ENCODE results near the gene TMEM63B. TPM values are rescaled to one million over a fixed set of nuclear protein-coding genes. Genes with fewer than 3 reads are reported as not detected.
A peak's percentile ranks its signal among the peaks of the same experiment; 100 is the strongest.

TMEM63B gene
- total RNA-seq, 1 donor from 2014 or later: 27.4 TPM

DNA sequence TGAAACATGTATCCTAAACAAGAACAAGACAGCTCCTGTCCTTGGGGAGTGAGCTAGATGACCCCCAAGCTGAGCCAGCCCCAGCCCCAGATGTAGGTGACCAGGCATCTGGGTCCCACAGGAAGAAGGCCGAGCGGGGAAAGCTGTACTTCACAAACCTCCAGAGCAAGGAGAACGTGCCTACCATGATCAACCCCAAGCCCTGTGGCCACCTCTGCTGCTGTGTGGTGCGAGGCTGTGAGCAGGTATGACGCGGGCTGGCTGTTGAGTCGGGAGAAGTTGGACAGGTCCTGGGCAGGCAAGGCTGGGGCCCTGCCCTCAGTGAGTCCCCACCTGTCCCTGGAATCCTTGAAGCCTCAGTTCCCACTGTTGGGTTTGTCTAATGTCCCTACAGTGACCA, 19.9 kb downstream of the TMEM63B start:
- peaks cover 50% of the 10 kb centered on the region for H3K36me3 ChIP-seq (ENCODE audit: control insufficient read depth, insufficient read depth, low read length)
- no peak for FAIRE-seq
- H3K27me3 ChIP-seq (ENCODE audit: control insufficient read depth, insufficient read depth, low read length): no peaks in the 10 kb centered on the region
- H3K4me3 ChIP-seq (ENCODE audit: low read depth, low read length): no peak overlapping the region
- no peak for DNase-seq (ENCODE audit: low read depth)
- TF ChIP-seq, protein P1, sequence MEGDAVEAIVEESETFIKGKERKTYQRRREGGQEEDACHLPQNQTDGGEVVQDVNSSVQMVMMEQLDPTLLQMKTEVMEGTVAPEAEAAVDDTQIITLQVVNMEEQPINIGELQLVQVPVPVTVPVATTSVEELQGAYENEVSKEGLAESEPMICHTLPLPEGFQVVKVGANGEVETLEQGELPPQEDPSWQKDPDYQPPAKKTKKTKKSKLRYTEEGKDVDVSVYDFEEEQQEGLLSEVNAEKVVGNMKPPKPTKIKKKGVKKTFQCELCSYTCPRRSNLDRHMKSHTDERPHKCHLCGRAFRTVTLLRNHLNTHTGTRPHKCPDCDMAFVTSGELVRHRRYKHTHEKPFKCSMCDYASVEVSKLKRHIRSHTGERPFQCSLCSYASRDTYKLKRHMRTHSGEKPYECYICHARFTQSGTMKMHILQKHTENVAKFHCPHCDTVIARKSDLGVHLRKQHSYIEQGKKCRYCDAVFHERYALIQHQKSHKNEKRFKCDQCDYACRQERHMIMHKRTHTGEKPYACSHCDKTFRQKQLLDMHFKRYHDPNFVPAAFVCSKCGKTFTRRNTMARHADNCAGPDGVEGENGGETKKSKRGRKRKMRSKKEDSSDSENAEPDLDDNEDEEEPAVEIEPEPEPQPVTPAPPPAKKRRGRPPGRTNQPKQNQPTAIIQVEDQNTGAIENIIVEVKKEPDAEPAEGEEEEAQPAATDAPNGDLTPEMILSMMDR (IDR thresholded peaks at IDR 0.05; ENCODE audit: insufficient read depth, low read length, severe bottlenecking): no peak

DNA sequence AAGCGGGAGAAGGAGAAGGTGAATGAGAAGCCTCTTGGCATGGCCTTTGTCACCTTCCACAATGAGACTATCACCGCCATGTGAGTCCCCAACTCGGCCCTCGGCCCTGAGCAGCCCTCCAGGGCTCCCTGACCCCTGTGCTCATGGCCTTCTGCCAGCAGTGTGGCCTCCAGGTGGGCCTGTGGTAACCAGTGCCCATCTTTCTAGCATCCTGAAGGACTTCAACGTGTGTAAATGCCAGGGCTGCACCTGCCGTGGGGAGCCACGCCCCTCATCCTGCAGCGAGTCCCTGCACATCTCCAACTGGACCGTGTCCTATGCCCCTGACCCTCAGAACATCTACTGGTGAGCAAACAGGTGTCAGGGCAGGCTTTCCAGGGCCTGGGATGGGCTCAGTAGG, 21.0 kb downstream of the TMEM63B start:
- no peak for FAIRE-seq
- DNase-seq (ENCODE audit: low read depth): no peak
- H3K27me3 ChIP-seq (ENCODE audit: control insufficient read depth, insufficient read depth, low read length): no peaks in the 10 kb centered on the region
- peaks cover 57% of the 10 kb centered on the region for H3K36me3 ChIP-seq (ENCODE audit: control insufficient read depth, insufficient read depth, low read length)
- no peak overlapping the region for H3K4me3 ChIP-seq (ENCODE audit: low read depth, low read length)
- TF ChIP-seq, protein P1 (IDR thresholded peaks at IDR 0.05; ENCODE audit: insufficient read depth, low read length, severe bottlenecking): no peak

DNA sequence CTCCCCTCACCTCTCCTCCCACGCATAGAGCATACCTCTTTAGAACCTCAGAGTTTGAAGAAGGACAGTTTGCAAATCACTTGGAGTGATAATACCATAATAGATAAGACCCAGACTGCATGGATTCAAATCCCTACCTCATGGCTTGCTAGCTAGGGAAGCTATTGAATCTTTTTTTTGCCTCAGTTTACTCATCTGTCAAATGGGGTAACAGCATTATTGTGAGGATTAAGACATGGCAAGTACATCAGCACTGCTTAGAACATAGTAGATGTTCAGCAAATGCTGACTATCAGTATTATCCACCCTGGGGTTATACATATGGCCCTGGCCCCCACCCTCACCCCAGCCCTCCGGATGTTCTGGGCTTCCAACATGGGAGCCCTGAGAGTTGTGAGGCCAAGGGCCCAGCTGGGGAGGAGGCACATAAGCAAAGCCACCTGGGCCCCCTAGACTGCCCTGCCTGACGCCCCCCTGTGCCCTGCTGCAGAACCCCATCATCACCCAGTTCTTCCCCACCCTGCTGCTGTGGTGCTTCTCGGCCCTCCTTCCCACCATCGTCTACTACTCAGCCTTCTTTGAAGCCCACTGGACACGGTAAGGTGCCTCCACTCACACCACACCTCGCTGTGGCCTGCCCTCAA, 22.1 kb downstream of the TMEM63B start:
- FAIRE-seq (no peak), DNase-seq (ENCODE audit: low read depth) (no peak)
- H3K4me3 ChIP-seq (ENCODE audit: low read depth, low read length): no peak overlapping the region
- H3K36me3 ChIP-seq (ENCODE audit: control insufficient read depth, insufficient read depth, low read length): peaks cover 58% of the 10 kb centered on the region
- H3K27me3 ChIP-seq (ENCODE audit: control insufficient read depth, insufficient read depth, low read length): no peaks in the 10 kb centered on the region
- TF ChIP-seq, protein P1 (IDR thresholded peaks at IDR 0.05; ENCODE audit: insufficient read depth, low read length, severe bottlenecking): no peak

DNA sequence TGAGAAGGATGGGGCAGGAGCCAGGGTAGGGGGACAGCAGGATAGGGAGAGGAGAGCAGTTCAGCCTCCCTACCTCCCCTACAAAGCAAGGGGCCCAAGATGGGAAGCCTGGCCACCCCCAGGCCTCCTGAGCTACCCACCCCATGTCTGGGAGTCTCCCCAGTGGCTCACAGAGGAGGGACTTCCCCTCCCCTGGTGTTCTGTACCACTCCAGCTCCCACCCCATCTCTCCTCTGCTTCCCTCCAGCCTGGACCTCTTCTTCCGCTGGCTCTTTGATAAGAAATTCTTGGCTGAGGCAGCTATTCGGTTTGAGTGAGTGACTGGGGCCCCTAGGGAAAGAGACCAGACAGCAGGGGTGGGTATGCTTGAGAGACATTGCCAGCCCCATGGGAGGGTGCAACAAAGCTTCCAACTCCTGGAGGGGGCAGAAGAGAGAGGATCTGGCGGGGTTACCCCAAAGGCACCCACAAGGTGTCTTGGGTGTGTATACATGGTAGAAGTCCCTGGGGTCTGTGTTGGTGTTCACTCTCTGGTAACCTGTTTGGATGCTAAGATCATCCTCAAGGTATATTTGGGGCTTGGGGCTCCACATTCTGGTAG, 23.1 kb downstream of the TMEM63B start:
- Histone ChIP-seq H3K27me3 (ENCODE audit: control insufficient read depth, insufficient read depth, low read length) (no peaks in the 10 kb centered on the region), H3K36me3 (ENCODE audit: control insufficient read depth, insufficient read depth, low read length) (peaks cover 58% of the 10 kb centered on the region), H3K4me3 (ENCODE audit: low read depth, low read length) (no peak overlapping the region)
- TF ChIP-seq, protein P1 (IDR thresholded peaks at IDR 0.05; ENCODE audit: insufficient read depth, low read length, severe bottlenecking): no peak
- FAIRE-seq: no peak
- DNase-seq (ENCODE audit: low read depth): no peak

DNA sequence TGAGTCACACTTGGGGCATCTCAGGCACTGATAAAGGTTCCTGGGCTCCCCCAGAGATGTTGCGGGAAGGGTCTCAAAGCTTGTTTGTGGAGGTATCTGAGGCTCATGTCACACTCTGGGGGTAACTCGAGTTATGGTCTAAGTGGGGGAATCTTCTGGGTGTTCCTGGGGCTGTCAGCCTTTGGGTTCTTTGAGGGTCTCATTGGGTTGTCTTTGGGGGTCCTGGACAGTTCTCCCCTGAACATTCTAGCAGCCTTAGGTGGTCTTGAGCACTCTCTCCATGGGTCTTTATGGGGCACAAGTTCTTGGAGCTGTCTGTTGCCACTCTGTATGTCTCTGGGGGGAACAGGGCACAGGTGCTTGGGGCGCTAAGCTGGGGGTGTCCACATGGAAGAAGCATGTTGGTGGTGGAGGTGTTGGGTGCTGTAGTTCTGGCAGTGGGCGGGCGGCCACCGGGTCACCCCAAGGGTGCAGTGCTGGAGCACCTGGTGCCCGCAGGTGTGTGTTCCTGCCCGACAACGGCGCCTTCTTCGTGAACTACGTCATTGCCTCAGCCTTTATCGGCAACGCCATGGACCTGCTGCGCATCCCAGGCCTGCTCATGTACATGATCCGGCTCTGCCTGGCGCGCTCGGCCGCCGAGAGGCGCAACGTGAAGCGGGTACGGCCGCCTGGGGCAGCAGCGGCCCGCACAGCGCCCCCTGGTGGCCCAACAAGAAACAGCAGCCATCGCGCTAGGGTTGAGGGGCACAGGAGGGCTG, 24.2 kb downstream of the TMEM63B start:
- DNase-seq (ENCODE audit: low read depth) (peak; percentile 69), FAIRE-seq (no peak)
- Histone ChIP-seq H3K36me3 (ENCODE audit: control insufficient read depth, insufficient read depth, low read length) (peaks cover 56% of the 10 kb centered on the region), H3K27me3 (ENCODE audit: control insufficient read depth, insufficient read depth, low read length) (no peaks in the 10 kb centered on the region), H3K4me3 (ENCODE audit: low read depth, low read length) (no peak overlapping the region)
- TF ChIP-seq, protein P1 (IDR thresholded peaks at IDR 0.05; ENCODE audit: insufficient read depth, low read length, severe bottlenecking): peak; percentile 98
